Esophagus muscularis mucosa (tissue), 3 donors: ENCODE results near the gene ITPR2.

ENCODE experiments used
- POLR2A ChIP-seq: fragments of 450-650 bp; IDR thresholded peaks from one replicate; pipeline ENCODE4 v1.6.1; 2017; ENCODE audit warnings: antibody characterized with exemption, moderate library complexity, mild to moderate bottlenecking, low read depth
- TF ChIP-seq, protein P1 (sequence below), 3 experiments: fragments of 200-600 bp in 2 of 3; fragments of 450-650 bp in 1 of 3; sonication (generic) in 2 of 3; IDR thresholded peaks; one replicate each; pipeline ENCODE4 v1.5.1; 2017 to 2019; ENCODE audit warnings: antibody characterized with exemption in 3 of 3, mild to moderate bottlenecking in 2 of 3, moderate library complexity in 1 of 3

GRCh38 chr12:26473291-26473690, 359.7 kb downstream of the ITPR2 start:
- TF ChIP-seq, protein P1, sequence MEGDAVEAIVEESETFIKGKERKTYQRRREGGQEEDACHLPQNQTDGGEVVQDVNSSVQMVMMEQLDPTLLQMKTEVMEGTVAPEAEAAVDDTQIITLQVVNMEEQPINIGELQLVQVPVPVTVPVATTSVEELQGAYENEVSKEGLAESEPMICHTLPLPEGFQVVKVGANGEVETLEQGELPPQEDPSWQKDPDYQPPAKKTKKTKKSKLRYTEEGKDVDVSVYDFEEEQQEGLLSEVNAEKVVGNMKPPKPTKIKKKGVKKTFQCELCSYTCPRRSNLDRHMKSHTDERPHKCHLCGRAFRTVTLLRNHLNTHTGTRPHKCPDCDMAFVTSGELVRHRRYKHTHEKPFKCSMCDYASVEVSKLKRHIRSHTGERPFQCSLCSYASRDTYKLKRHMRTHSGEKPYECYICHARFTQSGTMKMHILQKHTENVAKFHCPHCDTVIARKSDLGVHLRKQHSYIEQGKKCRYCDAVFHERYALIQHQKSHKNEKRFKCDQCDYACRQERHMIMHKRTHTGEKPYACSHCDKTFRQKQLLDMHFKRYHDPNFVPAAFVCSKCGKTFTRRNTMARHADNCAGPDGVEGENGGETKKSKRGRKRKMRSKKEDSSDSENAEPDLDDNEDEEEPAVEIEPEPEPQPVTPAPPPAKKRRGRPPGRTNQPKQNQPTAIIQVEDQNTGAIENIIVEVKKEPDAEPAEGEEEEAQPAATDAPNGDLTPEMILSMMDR (IDR thresholded peaks at IDR 0.05), result no peak
- TF ChIP-seq POLR2A, result no peak
